Stimulated activated naive CD8-positive, alpha-beta T cell treated with anti-CD3 and anti-CD28 coated beads, Interleukin-15, amount 100 ng/mL, for 72 hours (primary cell): Measurements from ENCODE around the gene TNFAIP2.
"Not testable (repeated sequence)": the region's sequence is repeated elsewhere in the genome, so short reads cannot be mapped to it uniquely, and the experiment has no call there.

Experiments used
- ATAC-seq: fragments of 150-1000 bp; cut with Tn5 transposase; 2 replicates; pipeline ENCODE4 v1.10.0; 2021; ENCODE audit warnings: mild to moderate bottlenecking, moderate library complexity
- DNase-seq, 2 donors: peaks; one replicate each; pipeline ENCODE4 v3.0.0; 2021 to 2022
- H3K27ac Mint-ChIP-seq, 2 donors: one replicate each; pipeline ENCODE4 v1.8.0; 2022; ENCODE audit warnings: mild to moderate bottlenecking in 2 of 2, mixed read lengths in 2 of 2, moderate library complexity in 2 of 2
- H3K27me3 Mint-ChIP-seq: one replicate; pipeline ENCODE4 v1.8.0; 2022; ENCODE audit warnings: mixed read lengths
- H3K4me1 Mint-ChIP-seq: one replicate; pipeline ENCODE4 v1.8.0; 2022; ENCODE audit warnings: mild to moderate bottlenecking, mixed read lengths
- H3K4me3 Mint-ChIP-seq, 2 donors: one replicate each; pipeline ENCODE4 v1.8.0; 2022; ENCODE audit warnings: mild to moderate bottlenecking in 2 of 2, mixed read lengths in 2 of 2, moderate library complexity in 1 of 2
- H3K9me3 Mint-ChIP-seq, 2 donors: one replicate each; pipeline ENCODE4 v1.8.0; 2022; ENCODE audit warnings: mixed read lengths in 2 of 2

TNFAIP2 gene

DNA sequence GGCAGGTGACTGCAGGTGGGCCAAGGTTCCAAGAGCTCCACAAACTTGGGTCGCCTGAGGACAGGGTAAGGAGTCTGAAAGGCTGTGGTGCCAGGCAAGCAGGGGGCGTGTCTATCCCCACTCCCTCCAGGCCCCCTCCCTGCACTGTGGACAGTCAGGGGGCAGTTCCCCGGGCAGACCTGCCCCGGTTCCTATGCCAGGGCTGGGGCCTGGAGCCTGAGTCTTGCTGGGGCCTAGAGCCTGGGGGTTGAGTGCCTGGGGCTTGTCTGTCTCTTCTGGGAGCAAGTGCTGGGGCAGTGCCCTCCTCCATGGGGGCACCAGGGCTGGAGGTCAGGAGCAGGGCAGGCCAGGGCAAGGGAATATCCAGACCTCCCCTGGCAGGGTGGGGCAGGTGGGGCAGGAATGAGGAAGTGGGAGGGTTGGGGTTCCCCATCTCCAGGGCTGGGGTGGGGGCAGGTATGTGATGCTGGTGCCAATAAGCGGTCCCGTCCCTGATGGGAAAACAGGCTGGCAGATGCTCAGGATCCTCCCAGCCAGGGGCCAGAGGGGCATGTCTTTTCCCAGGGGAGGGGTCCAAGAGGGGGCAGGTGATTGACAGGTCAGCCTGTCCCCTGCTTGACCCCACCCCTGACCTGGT lies 11.9 kb upstream of the TNFAIP2 start:
- peaks cover 27% of the 10 kb centered on the region for H3K4me1 Mint-ChIP-seq
- ATAC-seq (no peak), DNase-seq (no peak)
- no peaks in the 10 kb centered on the region for H3K9me3 Mint-ChIP-seq
- peaks cover 32% of the 10 kb centered on the region for H3K27me3 Mint-ChIP-seq
- H3K27ac Mint-ChIP-seq = no peak overlapping the region
- no peak overlapping the region for H3K4me3 Mint-ChIP-seq

DNA sequence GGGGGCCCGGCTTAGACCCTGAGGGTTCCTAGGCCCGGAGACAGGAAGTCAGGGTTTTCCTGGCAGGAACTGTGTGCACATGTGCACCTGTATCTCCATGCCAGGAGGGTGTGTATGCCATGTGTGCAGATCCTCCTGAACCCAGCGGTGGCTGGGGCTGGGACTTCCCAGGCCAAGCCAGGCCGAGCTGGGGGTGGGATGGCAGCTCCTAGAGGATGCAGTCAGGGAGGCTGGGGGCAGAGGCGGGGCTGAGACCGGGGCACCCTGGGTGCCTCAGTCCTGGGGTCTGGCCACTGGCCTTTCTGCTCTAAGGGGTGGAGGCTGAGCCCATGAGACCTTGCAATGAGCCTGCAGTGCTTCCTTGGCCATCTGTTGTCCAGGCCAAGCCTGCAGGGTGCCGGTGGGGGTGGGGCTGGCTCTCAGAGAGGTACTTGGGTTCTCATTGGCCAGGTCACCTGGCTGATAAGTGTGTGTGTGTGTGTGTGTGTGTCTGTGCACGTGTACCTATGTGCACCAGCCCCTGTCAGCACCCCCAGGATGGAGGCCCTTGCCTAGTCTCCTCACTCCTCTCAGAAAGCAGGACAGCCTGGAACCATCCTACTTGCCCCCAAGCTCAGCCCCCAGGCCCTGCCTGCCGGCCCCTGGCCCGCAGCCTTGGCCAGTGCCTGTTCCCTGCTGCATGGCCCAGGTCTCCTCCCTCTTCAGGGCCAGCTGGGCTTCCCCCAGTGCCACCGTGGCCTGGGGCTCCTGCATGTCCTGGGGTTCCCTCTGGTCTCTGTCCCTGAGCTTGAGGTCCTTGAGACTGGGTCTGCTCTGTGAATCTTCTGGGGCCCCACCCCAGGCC lies 10.6 kb upstream of the TNFAIP2 start:
- DNase-seq (no peak), ATAC-seq (no peak)
- Mint-ChIP-seq H3K27me3 (peaks cover 19% of the 10 kb centered on the region), H3K27ac (peak overlapping the region in 1 of 2 donors; percentile 97), H3K9me3 (no peaks in the 10 kb centered on the region), H3K4me3 (no peak overlapping the region), H3K4me1 (peaks cover 27% of the 10 kb centered on the region)

- no peak for ATAC-seq
- peaks cover 27% of the 10 kb centered on the region for H3K4me1 Mint-ChIP-seq
- peaks cover 16% of the 10 kb centered on the region for H3K27me3 Mint-ChIP-seq
- H3K4me3 Mint-ChIP-seq = no peak overlapping the region
- no peak for DNase-seq
- H3K9me3 Mint-ChIP-seq = no peaks in the 10 kb centered on the region
- peak overlapping the region in 1 of 2 donors; percentile 67 for H3K27ac Mint-ChIP-seq
Measured at GRCh38 chr14:103113303-103113702, 10.0 kb upstream of the TNFAIP2 start.

DNA sequence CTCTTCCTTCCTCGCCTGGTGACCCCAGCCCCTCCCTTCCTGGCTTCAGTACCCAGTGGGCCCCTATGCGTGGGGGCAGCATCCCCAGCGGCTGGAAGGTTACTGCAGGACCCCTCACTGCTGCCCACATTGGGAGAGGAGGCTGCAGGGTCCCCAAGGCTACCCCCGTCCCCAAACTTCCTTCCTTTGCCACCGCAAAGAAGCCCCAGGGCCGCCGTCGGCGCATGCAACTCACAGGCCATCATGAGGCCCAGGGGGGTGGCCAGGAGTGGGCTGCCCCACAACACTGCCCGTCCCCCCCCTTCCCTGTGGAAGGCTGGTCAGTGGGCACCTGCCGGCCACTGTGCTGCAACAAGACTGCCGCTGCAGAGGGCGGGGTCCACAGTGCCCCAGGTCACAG lies 9.5 kb upstream of the TNFAIP2 start:
- peaks cover 16% of the 10 kb centered on the region for H3K27me3 Mint-ChIP-seq
- H3K27ac Mint-ChIP-seq = no peak overlapping the region
- H3K9me3 Mint-ChIP-seq = no peaks in the 10 kb centered on the region
- ATAC-seq (no peak), DNase-seq (no peak)
- peaks cover 24% of the 10 kb centered on the region for H3K4me1 Mint-ChIP-seq
- no peak overlapping the region for H3K4me3 Mint-ChIP-seq

DNA sequence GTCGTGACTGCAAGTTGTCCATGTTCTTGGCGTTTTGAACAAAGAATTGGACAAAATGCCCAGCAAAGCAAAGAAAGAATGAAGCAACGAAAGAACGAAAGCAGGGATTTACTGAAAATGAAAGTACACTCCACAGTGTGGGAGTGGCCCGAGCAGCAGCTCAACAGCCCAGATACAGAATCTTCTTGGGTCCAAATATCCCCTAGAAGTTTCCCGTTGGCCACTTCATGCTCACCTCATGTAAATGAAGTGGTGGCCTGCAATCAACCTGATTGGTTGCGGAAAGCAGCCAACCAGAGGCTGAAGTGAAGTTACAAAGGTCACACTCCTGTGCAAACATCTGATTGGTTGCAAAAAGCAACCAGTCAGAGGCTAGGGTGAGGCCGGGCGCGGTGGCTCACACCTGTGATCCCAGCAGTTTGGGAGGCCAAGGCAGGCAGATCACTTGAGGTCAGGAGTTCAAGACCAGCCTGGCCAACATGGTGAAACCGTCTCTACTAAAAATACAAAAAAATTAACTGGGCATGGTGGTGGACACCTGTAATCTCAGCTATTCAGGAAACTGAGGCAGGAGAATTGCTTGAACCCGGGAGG lies 8.1 kb upstream of the TNFAIP2 start:
- not testable (repeated sequence) for H3K9me3 Mint-ChIP-seq, H3K27ac Mint-ChIP-seq, ATAC-seq
- DNase-seq = peak in 1 of 2 donors; percentile 38
- Mint-ChIP-seq H3K4me1 (peaks cover 17% of the 10 kb centered on the region), H3K4me3 (peak overlapping the region; percentile 30 to 31), H3K27me3 (peaks cover 12% of the 10 kb centered on the region)

- Mint-ChIP-seq H3K27me3 (peaks cover 12% of the 10 kb centered on the region), H3K4me1 (peaks cover 12% of the 10 kb centered on the region), H3K4me3 (no peak overlapping the region), H3K9me3 (no peaks in the 10 kb centered on the region), H3K27ac (no peak overlapping the region)
- no peak for DNase-seq
- ATAC-seq = no peak
Measured at GRCh38 chr14:103115845-103116572, 7.3 kb upstream of the TNFAIP2 start.

- peaks cover 14% of the 10 kb centered on the region for H3K27me3 Mint-ChIP-seq
- H3K27ac Mint-ChIP-seq = no peak overlapping the region
- H3K9me3 Mint-ChIP-seq = no peaks in the 10 kb centered on the region
- no peak overlapping the region for H3K4me3 Mint-ChIP-seq
- ATAC-seq = no peak
- peaks cover 11% of the 10 kb centered on the region for H3K4me1 Mint-ChIP-seq
- DNase-seq = no peak
Measured at GRCh38 chr14:103116636-103117035, 6.6 kb upstream of the TNFAIP2 start.

DNA sequence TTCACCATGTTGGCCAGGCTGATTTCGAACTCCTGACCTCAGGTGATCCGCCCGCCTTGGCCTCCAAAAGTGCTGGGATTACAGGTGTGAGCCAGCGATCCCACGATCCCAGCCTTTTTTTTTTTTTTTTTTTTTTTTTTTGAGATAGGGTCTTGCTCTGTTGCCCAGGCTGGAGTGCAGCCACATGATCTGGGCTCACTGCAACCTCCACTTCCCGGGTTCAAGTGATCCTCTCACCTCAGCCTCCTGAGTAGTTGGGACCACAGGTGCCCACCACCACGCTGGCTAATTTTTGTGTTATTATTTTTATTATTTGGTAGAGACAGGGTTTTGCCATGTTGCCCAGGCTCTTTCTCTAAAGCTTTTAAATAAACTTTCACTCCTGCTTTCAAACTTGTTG lies 5.8 kb upstream of the TNFAIP2 start:
- not testable (repeated sequence) for DNase-seq, H3K9me3 Mint-ChIP-seq, H3K4me3 Mint-ChIP-seq, ATAC-seq, H3K27ac Mint-ChIP-seq
- H3K4me1 Mint-ChIP-seq = peaks cover 12% of the 10 kb centered on the region
- peaks cover 23% of the 10 kb centered on the region for H3K27me3 Mint-ChIP-seq

- ATAC-seq (no peak), DNase-seq (no peak)
- no peak overlapping the region for H3K27ac Mint-ChIP-seq
- H3K4me1 Mint-ChIP-seq = peaks cover 8% of the 10 kb centered on the region
- H3K27me3 Mint-ChIP-seq = peaks cover 29% of the 10 kb centered on the region
- no peaks in the 10 kb centered on the region for H3K9me3 Mint-ChIP-seq
- no peak overlapping the region for H3K4me3 Mint-ChIP-seq
Measured at GRCh38 chr14:103118018-103118662, 5.1 kb upstream of the TNFAIP2 start.

DNA sequence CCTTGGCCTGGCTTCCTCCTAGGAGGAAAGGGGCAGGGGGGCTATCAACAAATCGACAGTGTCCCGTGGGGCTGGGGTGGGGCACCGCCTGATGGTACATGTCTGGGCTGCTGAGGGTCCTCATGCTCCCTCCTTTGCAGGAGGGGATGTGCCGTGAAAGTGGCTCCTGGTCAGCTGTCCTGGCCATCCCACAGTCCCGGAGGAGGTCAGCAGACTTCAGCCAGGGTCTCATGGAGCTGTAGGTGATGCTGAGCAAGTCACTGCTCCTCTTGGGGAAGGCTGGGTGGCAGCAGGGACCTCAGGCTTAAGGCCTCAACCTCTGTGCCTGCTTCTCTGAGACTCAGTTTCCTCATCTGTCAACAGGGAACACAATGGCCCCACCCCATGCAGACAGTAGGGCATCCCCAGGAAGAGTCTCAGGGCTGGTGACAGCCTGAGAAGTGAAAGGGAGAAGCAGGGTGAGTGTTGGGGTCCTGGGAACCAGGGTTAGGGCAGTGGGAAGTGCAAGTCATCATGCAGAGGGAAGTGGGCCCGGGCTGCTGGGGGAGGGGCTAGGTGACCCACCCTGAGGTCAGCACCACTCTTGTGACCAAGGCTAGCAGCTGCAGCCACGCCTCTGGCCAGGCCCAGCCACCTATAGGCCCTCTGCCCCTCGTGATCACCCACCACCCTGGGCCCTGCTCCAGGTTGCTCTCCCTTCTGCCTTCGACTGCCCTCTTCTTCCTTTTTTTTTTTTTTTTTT lies 4.4 kb upstream of the TNFAIP2 start:
- Mint-ChIP-seq H3K27ac (no peak overlapping the region), H3K27me3 (peaks cover 32% of the 10 kb centered on the region), H3K9me3 (no peaks in the 10 kb centered on the region), H3K4me1 (peaks cover 9% of the 10 kb centered on the region), H3K4me3 (no peak overlapping the region)
- DNase-seq = no peak
- no peak for ATAC-seq

- H3K4me3 Mint-ChIP-seq, DNase-seq, ATAC-seq, H3K27ac Mint-ChIP-seq, H3K9me3 Mint-ChIP-seq: not testable (repeated sequence)
- Mint-ChIP-seq H3K4me1 (peaks cover 13% of the 10 kb centered on the region), H3K27me3 (peaks cover 39% of the 10 kb centered on the region)
Measured at GRCh38 chr14:103119527-103119926, 3.7 kb upstream of the TNFAIP2 start.

DNA sequence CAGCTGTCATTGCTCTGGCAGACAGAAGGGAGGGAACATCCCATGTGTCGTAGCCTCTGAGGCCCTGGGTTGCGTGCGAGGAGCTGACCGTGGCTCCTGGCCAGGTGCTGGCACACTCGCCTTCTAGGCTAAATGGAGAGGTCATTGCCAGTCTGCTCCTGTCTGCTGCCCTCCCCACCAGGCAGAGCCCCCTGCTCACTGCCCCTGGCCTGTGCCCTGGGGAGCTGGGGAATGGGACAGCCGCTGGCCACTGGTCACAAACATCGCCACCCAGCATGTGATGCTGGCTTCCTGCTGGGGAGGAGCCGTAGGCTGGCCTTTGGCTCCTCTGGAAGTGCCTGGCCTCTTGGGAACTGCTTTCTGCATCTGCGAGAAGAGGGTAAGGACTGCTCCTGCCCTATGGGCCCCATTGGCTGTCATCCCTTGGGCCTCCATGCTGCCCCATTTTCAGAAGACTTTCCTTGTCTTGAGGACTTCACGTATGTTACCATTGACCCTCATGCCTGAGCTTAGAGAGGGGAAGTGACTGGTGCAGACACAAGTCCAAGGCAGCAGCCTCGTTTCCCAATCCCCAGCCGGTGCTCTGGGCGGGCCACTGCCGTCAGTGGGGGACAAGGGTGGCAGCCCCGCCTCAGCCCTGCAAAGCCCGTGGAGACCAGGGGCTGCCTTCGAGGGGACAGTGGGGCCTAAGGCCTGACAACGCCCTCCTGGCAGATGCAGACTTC lies 2.0 kb upstream of the TNFAIP2 start:
- no peak overlapping the region for H3K4me3 Mint-ChIP-seq
- no peak overlapping the region for H3K27ac Mint-ChIP-seq
- peaks cover 49% of the 10 kb centered on the region for H3K27me3 Mint-ChIP-seq
- H3K9me3 Mint-ChIP-seq = no peaks in the 10 kb centered on the region
- peaks cover 13% of the 10 kb centered on the region for H3K4me1 Mint-ChIP-seq
- DNase-seq = no peak
- no peak for ATAC-seq

DNA sequence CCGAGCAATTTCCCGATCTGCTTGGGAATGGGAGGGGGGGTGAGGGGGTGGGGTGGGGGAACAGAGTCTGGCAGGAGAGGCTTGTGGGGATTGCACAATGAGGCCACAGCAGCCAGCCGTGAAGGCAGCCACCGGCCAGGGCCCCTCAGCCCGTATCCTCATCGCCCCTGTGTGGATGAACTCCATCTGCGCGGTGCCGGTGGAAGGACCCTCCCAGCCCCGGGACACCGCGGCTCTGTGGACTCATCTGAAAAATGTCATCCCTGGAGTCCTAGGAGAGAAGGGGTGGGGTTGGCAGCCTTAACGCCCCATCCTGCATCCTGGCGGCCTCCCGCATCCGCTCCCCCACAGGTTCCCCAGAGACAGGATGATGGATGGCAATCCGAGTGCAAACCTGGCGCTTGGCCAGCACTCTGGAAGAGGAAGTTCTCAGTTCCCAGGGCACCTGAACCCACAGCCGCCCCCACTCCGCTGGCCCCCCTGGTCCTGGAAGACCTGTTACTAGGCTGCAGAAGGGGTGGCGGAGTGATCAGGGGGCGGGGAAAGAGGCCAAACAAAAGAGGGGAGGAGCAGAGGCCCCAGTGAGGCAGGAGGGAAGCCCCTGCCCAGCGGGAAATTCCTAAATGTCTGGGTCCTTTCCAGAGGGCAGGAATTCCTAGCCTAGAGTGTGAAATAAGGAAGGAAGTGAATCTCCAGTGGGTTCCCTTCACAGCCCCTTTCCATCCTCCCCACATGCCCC lies 1.2 kb upstream of the TNFAIP2 start:
- H3K4me3 Mint-ChIP-seq = peak overlapping the region; percentile 35 to 44

More for the DNA sequence above, 1.2 kb upstream of the TNFAIP2 start:
- Mint-ChIP-seq H3K27me3 (peaks cover 49% of the 10 kb centered on the region), H3K27ac (no peak overlapping the region), H3K9me3 (no peaks in the 10 kb centered on the region), H3K4me1 (peaks cover 13% of the 10 kb centered on the region)
- no peak for ATAC-seq
- no peak for DNase-seq
